Fibroblast of pulmonary artery (primary cell): ENCODE measurements around the gene WWOX.

Experiments
- DNase-seq: peaks from one replicate; pipeline ENCODE4 v3.0.0-alpha.2; 2010; ENCODE audit warnings: low read depth
- H3K4me3 ChIP-seq: replicated peaks from 2 replicates; pipeline ENCODE4 v1.5.1; 2011; ENCODE audit warnings: low read depth, mild to moderate bottlenecking, control low read depth, low read length, moderate library complexity
- CTCF ChIP-seq: IDR thresholded peaks from 2 replicates; pipeline ENCODE4 v1.5.1; 2011; ENCODE audit warnings: mild to moderate bottlenecking, control low read depth, low read length, inconsistent platforms; ENCODE audit errors: missing control alignments

The WWOX gene

DNA sequence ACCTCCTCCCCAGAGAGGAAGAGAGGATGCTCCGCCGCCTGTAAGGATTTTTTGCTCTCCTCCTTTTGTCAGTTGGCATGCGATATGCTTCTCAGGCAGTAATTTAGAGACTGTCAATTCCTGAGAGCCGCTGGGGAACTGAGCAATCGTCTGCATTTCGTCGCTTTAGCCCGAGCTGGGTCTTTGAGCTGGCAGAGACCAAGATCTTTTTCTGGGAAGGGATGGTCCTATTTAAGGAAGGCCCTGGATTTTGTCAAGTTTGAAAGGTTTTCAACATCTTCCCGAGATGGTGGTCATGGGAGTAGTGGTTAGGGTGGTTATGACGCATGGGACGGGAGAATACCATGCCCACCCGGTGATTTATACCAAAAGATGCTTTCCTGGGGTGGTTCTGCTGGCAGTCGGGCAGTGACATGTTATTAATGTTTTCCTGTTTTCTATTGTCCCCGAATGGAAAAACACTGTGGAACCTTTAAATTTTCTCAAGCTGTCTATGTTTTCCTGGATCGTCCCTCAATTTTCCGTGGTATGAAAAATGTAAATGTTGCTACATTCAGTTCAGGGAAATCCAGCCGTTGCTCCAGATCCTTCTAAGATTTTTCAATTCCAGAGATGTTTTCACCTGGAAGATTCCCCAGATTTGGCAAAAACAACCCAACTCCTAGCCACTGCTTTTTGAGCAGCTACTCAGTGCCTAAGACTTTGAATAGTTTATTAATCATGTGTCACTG, 914.6 kb downstream of the WWOX start:
- DNase-seq: no peak
- H3K4me3 ChIP-seq: no peak overlapping the region
- no peak for TF ChIP-seq CTCF

DNA sequence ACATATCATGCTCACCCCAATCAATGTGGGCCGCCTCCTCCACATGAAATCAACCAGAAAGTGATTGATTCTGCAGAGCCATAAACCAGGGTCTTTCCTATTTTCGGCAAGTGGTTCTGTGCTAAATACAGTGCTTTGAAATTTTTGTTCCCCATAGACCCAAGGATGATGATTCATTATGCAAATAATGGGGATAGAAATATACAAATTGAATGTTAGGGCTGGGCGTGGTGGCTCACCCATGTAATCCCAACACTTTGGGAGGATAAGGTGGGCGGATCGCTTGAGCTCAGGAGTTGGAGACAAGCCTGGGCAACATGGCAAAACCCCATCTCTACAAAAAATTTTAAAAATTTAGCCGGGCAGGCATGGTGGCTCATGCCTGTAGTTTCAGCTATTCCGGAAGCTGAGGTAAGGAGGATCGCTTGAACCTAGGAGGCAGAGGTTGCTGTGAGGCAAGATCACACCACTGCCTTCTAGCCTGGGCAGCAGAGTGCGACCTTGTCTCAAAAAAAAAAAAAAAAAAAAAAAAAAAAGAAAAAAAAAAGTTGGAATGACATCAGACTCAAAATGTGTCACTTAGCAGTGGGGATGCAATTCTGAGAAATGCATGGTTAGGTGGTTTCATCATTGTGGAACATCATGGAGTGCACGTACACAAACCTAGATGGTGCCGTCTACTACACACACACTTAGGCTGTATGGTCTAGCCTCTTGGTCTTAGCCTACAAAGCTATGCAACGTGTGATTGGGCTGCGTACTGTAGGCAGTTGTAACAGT, 919.4 kb downstream of the WWOX start:
- no peak for TF ChIP-seq CTCF
- no peak for DNase-seq
- no peak overlapping the region for H3K4me3 ChIP-seq

GRCh38 chr16:79019431-79019830, 920.0 kb downstream of the WWOX start:
- H3K4me3 ChIP-seq: no peak overlapping the region
- no peak for TF ChIP-seq CTCF
- no peak for DNase-seq

- no peak for TF ChIP-seq CTCF
- H3K4me3 ChIP-seq: no peak overlapping the region
- DNase-seq: no peak
Measured at GRCh38 chr16:79021991-79022630, 922.7 kb downstream of the WWOX start.

GRCh38 chr16:79026117-79026516, 926.7 kb downstream of the WWOX start:
- TF ChIP-seq CTCF: no peak
- H3K4me3 ChIP-seq: no peak overlapping the region
- no peak for DNase-seq

DNA sequence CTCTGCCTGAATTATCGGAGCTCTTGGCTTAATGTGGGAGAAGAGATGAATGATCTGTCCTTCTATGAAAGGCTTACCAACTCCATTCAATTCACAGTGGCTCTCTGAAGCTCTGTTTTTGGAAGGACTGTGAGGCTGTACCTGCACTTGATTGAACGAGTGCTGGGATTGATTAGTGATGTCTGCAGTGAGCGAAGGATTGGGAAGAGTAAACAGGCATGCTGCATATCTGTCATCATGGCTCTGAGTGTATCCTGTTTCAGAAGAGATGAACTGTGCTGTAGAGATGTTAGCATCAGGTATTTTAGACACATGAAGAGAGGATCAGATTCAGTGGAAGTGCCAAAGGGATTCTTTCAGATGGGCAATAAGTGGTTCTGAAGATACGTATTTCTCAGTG, 937.1 kb downstream of the WWOX start:
- TF ChIP-seq CTCF: no peak
- DNase-seq: no peak
- H3K4me3 ChIP-seq: no peak overlapping the region
